T follicular helper cell (primary cell): ENCODE data around the gene TMEM132D.
"Not testable (repeated sequence)": the region's sequence is repeated elsewhere in the genome, so short reads cannot be mapped to it uniquely, and the experiment has no call there.

ENCODE experiments used
- DNase-seq: peaks from one replicate; pipeline ENCODE4 v3.0.0-alpha.2; 2020; ENCODE audit warnings: low read depth

TMEM132D gene

GRCh38 chr12:129245769-129246168 lies 658.1 kb downstream of the TMEM132D start:
- no peak for DNase-seq

- no peak for DNase-seq
These were observed 662.0 kb downstream of the TMEM132D start for GRCh38 chr12:129241852-129242251.

- DNase-seq: no peak
These were observed 665.9 kb downstream of the TMEM132D start for GRCh38 chr12:129237881-129238280.

- no peak for DNase-seq
These were observed 669.6 kb downstream of the TMEM132D start for GRCh38 chr12:129234209-129234608.

- DNase-seq: no peak
These were observed 672.3 kb downstream of the TMEM132D start for GRCh38 chr12:129231491-129231890.

GRCh38 chr12:129230995-129231394 lies 672.8 kb downstream of the TMEM132D start:
- no peak for DNase-seq

- DNase-seq: no peak
These were observed 677.0 kb downstream of the TMEM132D start for GRCh38 chr12:129226851-129227250.

GRCh38 chr12:129226005-129226404 lies 677.8 kb downstream of the TMEM132D start:
- no peak for DNase-seq

- DNase-seq: no peak
These were observed 688.3 kb downstream of the TMEM132D start for GRCh38 chr12:129215556-129215955.

- no peak for DNase-seq
These were observed 690.3 kb downstream of the TMEM132D start for GRCh38 chr12:129213551-129213950.

GRCh38 chr12:129211862-129212630 lies 691.8 kb downstream of the TMEM132D start:
- no peak for DNase-seq

- no peak for DNase-seq
These were observed 695.3 kb downstream of the TMEM132D start for GRCh38 chr12:129208566-129208965.

GRCh38 chr12:129207084-129207483 lies 696.7 kb downstream of the TMEM132D start:
- no peak for DNase-seq

GRCh38 chr12:129203456-129203855 lies 700.4 kb downstream of the TMEM132D start:
- DNase-seq: no peak

- no peak for DNase-seq
These were observed 701.6 kb downstream of the TMEM132D start for GRCh38 chr12:129202109-129202814.

GRCh38 chr12:129201029-129201428 lies 702.8 kb downstream of the TMEM132D start:
- no peak for DNase-seq

GRCh38 chr12:129200576-129200975 lies 703.2 kb downstream of the TMEM132D start:
- DNase-seq: no peak

GRCh38 chr12:129196927-129197326 lies 706.9 kb downstream of the TMEM132D start:
- DNase-seq: no peak

- DNase-seq: no peak
These were observed 708.7 kb downstream of the TMEM132D start for GRCh38 chr12:129195081-129195480.

GRCh38 chr12:129193263-129193871 lies 710.5 kb downstream of the TMEM132D start:
- no peak for DNase-seq

- no peak for DNase-seq
These were observed 713.0 kb downstream of the TMEM132D start for GRCh38 chr12:129190827-129191226.

GRCh38 chr12:129189879-129190278 lies 713.9 kb downstream of the TMEM132D start:
- not testable (repeated sequence) for DNase-seq

GRCh38 chr12:129186952-129187351 lies 716.9 kb downstream of the TMEM132D start:
- no peak for DNase-seq
